ENCODE results near the gene DNMT3B.
A peak's percentile ranks its signal among the peaks of the same experiment; 100 is the strongest.
"Not testable (repeated sequence)": the region's sequence is repeated elsewhere in the genome, so short reads cannot be mapped to it uniquely, and the experiment has no call there.

The DNMT3B gene

GRCh38 chr20:32792316-32792715, 30.1 kb downstream of the DNMT3B start:
- DNase-seq: no peak

- no peak for DNase-seq
These were observed 30.7 kb downstream of the DNMT3B start for GRCh38 chr20:32792731-32793458.

GRCh38 chr20:32796383-32796948, 34.3 kb downstream of the DNMT3B start:
- no peak for DNase-seq

- DNase-seq: no peak
These were observed 34.8 kb downstream of the DNMT3B start for GRCh38 chr20:32796981-32797451.

- DNase-seq: not testable (repeated sequence)
These were observed 35.4 kb downstream of the DNMT3B start for GRCh38 chr20:32797571-32797970.

- DNase-seq: no peak
These were observed 36.1 kb downstream of the DNMT3B start for GRCh38 chr20:32798046-32798981.

- DNase-seq: no peak
These were observed 40.9 kb downstream of the DNMT3B start for GRCh38 chr20:32803092-32803491.

- no peak for DNase-seq
These were observed 42.0 kb downstream of the DNMT3B start for GRCh38 chr20:32804022-32804715.

- no peak for DNase-seq
These were observed 42.6 kb downstream of the DNMT3B start for GRCh38 chr20:32804817-32805216.

GRCh38 chr20:32805721-32806120, 43.5 kb downstream of the DNMT3B start:
- DNase-seq: no peak

- DNase-seq: no peak
These were observed 44.2 kb downstream of the DNMT3B start for GRCh38 chr20:32806356-32806755.

- no peak for DNase-seq
These were observed 45.5 kb downstream of the DNMT3B start for GRCh38 chr20:32807706-32808105.

GRCh38 chr20:32808438-32808837, 46.3 kb downstream of the DNMT3B start:
- no peak for DNase-seq

- no peak for DNase-seq
These were observed 47.7 kb downstream of the DNMT3B start for GRCh38 chr20:32809907-32810306.

- no peak for DNase-seq
These were observed 48.8 kb downstream of the DNMT3B start for GRCh38 chr20:32810941-32811340.

- DNase-seq: no peak
These were observed 49.7 kb downstream of the DNMT3B start for GRCh38 chr20:32811886-32812285.

- peak; percentile 67 for DNase-seq
These were observed 58.0 kb downstream of the DNMT3B start for GRCh38 chr20:32819992-32820697.

GRCh38 chr20:32820698-32821377, 58.7 kb downstream of the DNMT3B start:
- DNase-seq: no peak

GRCh38 chr20:32822225-32822624, 60.0 kb downstream of the DNMT3B start:
- no peak for DNase-seq

GRCh38 chr20:32823078-32823477, 60.9 kb downstream of the DNMT3B start:
- DNase-seq: no peak

GRCh38 chr20:32823737-32824588, 61.8 kb downstream of the DNMT3B start:
- no peak for DNase-seq
